OCI-LY1 (cell line): Measurements from ENCODE around the gene SPATA31D4.

Experiments used
- H2AFZ ChIP-seq: fragments of 200-600 bp; sonication (generic), shearing (Covaris generic); 2 replicates; pipeline ENCODE4 v1.6.0; 2014; ENCODE audit warnings: antibody characterized with exemption, mild to moderate bottlenecking, low read length
- H3F3A ChIP-seq: fragments of 200-600 bp; sonication (generic), shearing (Covaris generic); 2 replicates; pipeline ENCODE4 v1.6.0; 2014; ENCODE audit warnings: mild to moderate bottlenecking, antibody characterized with exemption, low read length, moderate library complexity; ENCODE audit not compliant: insufficient read depth
- H3K27ac ChIP-seq: fragments of 200-600 bp; sonication (generic); 2 replicates; pipeline ENCODE4 v1.5.1; 2014; ENCODE audit warnings: low read length, mixed run types, mild to moderate bottlenecking, low read depth; ENCODE audit not compliant: poor library complexity, severe bottlenecking
- H3K27me3 ChIP-seq: fragments of 200-600 bp; sonication (generic); 2 replicates; pipeline ENCODE4 v1.6.0; 2014; ENCODE audit warnings: antibody characterized with exemption, mild to moderate bottlenecking, low read length, moderate library complexity; ENCODE audit not compliant: insufficient read depth
- H3K36me3 ChIP-seq: fragments of 200-600 bp; sonication (generic); 2 replicates; pipeline ENCODE4 v1.6.1; 2014; ENCODE audit warnings: mild to moderate bottlenecking, antibody characterized with exemption, low read length, moderate library complexity, mixed read lengths; ENCODE audit not compliant: insufficient read depth
- H3K4me1 ChIP-seq: fragments of 200-600 bp; sonication (generic); 2 replicates; pipeline ENCODE4 v1.5.1; 2014; ENCODE audit warnings: mild to moderate bottlenecking, low read length, moderate library complexity; ENCODE audit not compliant: insufficient read depth, severe bottlenecking
- H3K4me2 ChIP-seq: fragments of 200-600 bp; sonication (generic), shearing (Covaris generic); 2 replicates; pipeline ENCODE4 v1.6.1; 2014; ENCODE audit warnings: low read length
- H3K4me3 ChIP-seq: fragments of 200-600 bp; sonication (generic); 2 replicates; pipeline ENCODE4 v1.5.1; 2014; ENCODE audit warnings: low read length, low read depth, mild to moderate bottlenecking, mixed read lengths; ENCODE audit not compliant: poor library complexity, severe bottlenecking
- H3K79me2 ChIP-seq: fragments of 200-600 bp; shearing (Covaris generic); 2 replicates; pipeline ENCODE4 v1.6.1; 2016; ENCODE audit warnings: mixed run types, low read length, mixed read lengths; ENCODE audit not compliant: insufficient read depth
- H3K9ac ChIP-seq: fragments of 200-600 bp; sonication (generic), shearing (Covaris generic); 2 replicates; pipeline ENCODE4 v1.6.1; 2014; ENCODE audit warnings: mild to moderate bottlenecking, low read length, mixed read lengths
- H3K9me2 ChIP-seq: fragments of 200-600 bp; sonication (generic), shearing (Covaris generic); 2 replicates; pipeline ENCODE4 v1.6.1; 2014; ENCODE audit warnings: low read depth, mild to moderate bottlenecking, low read length, mixed read lengths
- H3K9me3 ChIP-seq: fragments of 200-600 bp; shearing (Covaris generic); 2 replicates; pipeline ENCODE4 v1.6.1; 2014; ENCODE audit warnings: low read length, mixed read lengths
- H4K20me1 ChIP-seq: fragments of 200-600 bp; sonication (generic), shearing (Covaris generic); 2 replicates; pipeline ENCODE4 v1.6.0; 2016; ENCODE audit warnings: mild to moderate bottlenecking, low read length; ENCODE audit not compliant: insufficient read depth
- EZH2 ChIP-seq: fragments of 200-600 bp; sonication (generic), shearing (Covaris generic); IDR thresholded peaks from 2 replicates; pipeline ENCODE4 v1.8.0; 2017; ENCODE audit warnings: borderline replicate concordance, mixed run types, mild to moderate bottlenecking, antibody characterized with exemption, low read length, moderate library complexity, mixed read lengths
- TF ChIP-seq, protein P1 (sequence below): fragments of 200-600 bp; sonication (generic), shearing (Covaris generic); IDR thresholded peaks from 2 replicates; pipeline ENCODE4 v1.5.1; 2017; ENCODE audit warnings: mild to moderate bottlenecking, antibody characterized with exemption, low read length, moderate library complexity, mixed read lengths

Gene SPATA31D4

DNA sequence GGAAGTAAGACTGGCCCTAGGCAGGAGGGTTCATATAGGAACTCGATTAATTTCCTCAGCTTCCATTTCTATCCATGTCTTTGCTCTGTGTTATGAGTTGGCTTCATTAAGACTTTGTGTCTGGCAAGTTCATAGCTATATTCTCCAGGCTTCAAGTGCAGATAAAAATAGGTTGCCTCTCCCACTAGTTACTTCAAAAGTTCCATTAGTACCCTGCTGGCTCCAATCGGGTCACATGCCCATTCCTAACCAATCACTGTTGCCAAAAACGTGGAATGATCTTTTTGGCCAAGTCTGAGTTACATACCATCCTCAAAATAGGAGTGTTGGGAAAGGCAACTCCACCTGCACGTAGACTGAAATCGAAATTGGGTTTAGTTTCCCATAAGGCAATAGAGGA lies 46.5 kb downstream of the SPATA31D4 start:
- peaks cover 12% of the 10 kb centered on the region for H3K4me1 ChIP-seq
- H3K9me3 ChIP-seq = no peaks in the 10 kb centered on the region
- H3K27me3 ChIP-seq = 0 out of 2 replicates have a peak, but pooled peaks cover 2% of the 10 kb centered on the region
- H3F3A ChIP-seq = no peaks in the 10 kb centered on the region
- no peak overlapping the region for H2AFZ ChIP-seq
- no peak for TF ChIP-seq EZH2
- TF ChIP-seq, protein P1, sequence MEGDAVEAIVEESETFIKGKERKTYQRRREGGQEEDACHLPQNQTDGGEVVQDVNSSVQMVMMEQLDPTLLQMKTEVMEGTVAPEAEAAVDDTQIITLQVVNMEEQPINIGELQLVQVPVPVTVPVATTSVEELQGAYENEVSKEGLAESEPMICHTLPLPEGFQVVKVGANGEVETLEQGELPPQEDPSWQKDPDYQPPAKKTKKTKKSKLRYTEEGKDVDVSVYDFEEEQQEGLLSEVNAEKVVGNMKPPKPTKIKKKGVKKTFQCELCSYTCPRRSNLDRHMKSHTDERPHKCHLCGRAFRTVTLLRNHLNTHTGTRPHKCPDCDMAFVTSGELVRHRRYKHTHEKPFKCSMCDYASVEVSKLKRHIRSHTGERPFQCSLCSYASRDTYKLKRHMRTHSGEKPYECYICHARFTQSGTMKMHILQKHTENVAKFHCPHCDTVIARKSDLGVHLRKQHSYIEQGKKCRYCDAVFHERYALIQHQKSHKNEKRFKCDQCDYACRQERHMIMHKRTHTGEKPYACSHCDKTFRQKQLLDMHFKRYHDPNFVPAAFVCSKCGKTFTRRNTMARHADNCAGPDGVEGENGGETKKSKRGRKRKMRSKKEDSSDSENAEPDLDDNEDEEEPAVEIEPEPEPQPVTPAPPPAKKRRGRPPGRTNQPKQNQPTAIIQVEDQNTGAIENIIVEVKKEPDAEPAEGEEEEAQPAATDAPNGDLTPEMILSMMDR = no peak
- H3K9ac ChIP-seq = no peak overlapping the region
- no peak overlapping the region for H3K27ac ChIP-seq
- no peaks in the 10 kb centered on the region for H3K79me2 ChIP-seq
- no peaks in the 10 kb centered on the region for H3K36me3 ChIP-seq
- H3K4me2 ChIP-seq = no peak overlapping the region
- H4K20me1 ChIP-seq = no peaks in the 10 kb centered on the region
- no peaks in the 10 kb centered on the region for H3K9me2 ChIP-seq
- H3K4me3 ChIP-seq = no peak overlapping the region

- H3K9me3 ChIP-seq = no peaks in the 10 kb centered on the region
- H3K9ac ChIP-seq = no peak overlapping the region
- H3K79me2 ChIP-seq = no peaks in the 10 kb centered on the region
- H3K4me1 ChIP-seq = peaks cover 17% of the 10 kb centered on the region
- no peak for TF ChIP-seq EZH2
- TF ChIP-seq, protein P1 = no peak
- no peak overlapping the region for H2AFZ ChIP-seq
- H3K27me3 ChIP-seq = no peaks in the 10 kb centered on the region
- H3K4me2 ChIP-seq = no peak overlapping the region
- no peak overlapping the region for H3K4me3 ChIP-seq
- H3K36me3 ChIP-seq = no peaks in the 10 kb centered on the region
- no peaks in the 10 kb centered on the region for H4K20me1 ChIP-seq
- no peak overlapping the region for H3K27ac ChIP-seq
- H3K9me2 ChIP-seq = no peaks in the 10 kb centered on the region
- H3F3A ChIP-seq = no peaks in the 10 kb centered on the region
Measured at GRCh38 chr9:81976351-81976750, 48.1 kb downstream of the SPATA31D4 start.

DNA sequence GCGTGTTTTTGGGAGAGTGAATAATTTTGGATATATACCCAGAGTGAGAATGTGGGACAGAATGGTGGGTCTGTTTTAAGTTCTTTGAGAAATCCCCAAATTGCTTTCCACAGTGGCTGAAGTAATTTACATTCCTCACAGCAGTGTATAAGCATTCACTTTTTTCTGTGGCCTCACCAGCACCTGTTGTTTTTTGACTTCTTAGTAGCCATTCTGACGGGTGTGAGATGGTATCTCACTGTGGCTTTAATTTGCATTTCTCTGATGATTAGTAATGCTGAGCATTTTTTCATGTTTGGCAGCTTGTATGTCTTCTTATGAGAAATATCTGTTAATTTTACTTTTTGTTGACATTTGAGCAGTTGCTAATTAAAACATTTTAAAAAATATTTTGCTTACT lies 51.0 kb downstream of the SPATA31D4 start:
- H3K4me2 ChIP-seq = peak overlapping the region; percentile 9; the same call in 1 of the 2 replicates

More for the DNA sequence above, 51.0 kb downstream of the SPATA31D4 start:
- peaks cover 32% of the 10 kb centered on the region for H3K4me1 ChIP-seq
- no peaks in the 10 kb centered on the region for H3K36me3 ChIP-seq
- H3K27ac ChIP-seq = peak overlapping the region; percentile 63
- no peaks in the 10 kb centered on the region for H3K27me3 ChIP-seq
- H3K79me2 ChIP-seq = no peaks in the 10 kb centered on the region
- peak overlapping the region; percentile 29; the same call in 1 of the 2 replicates for H2AFZ ChIP-seq
- no peak for TF ChIP-seq EZH2
- TF ChIP-seq, protein P1 = no peak
- no peak overlapping the region; the same call in 1 of the 2 replicates for H3K9ac ChIP-seq
- H3K4me3 ChIP-seq = no peak overlapping the region
- H3K9me2 ChIP-seq = no peaks in the 10 kb centered on the region
- no peaks in the 10 kb centered on the region for H4K20me1 ChIP-seq
- H3K9me3 ChIP-seq = no peaks in the 10 kb centered on the region
- no peaks in the 10 kb centered on the region for H3F3A ChIP-seq
